Measurements from ENCODE around the gene WNT9B.
"Not testable (repeated sequence)": the region's sequence is repeated elsewhere in the genome, so short reads cannot be mapped to it uniquely, and the experiment has no call there.

WNT9B gene

DNA sequence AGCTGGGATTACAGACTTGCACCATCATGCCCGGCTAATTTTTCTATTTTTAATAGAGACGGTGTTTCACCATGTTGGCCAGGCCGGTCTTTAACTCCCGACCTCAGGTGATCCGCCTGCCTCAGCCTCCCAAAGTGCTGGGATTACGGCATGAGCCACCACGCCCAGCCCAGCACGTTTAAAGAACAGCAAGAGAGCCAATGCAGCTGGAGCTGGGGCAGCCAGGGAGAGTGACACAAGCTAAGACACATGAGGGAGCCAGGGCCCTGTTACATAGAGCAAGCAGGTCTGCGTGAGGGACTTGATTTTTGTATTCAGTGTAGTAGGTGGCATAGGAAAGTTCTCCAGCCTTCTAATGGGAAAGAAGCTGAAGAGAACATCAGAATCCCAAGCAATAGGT lies 49.9 kb downstream of the WNT9B start:
- Histone ChIP-seq H3K27ac (no peak overlapping the region), H3K4me2 (no peak overlapping the region)

GRCh38 chr17:46903762-46904672 lies 52.6 kb downstream of the WNT9B start:
- no peak overlapping the region for H3K4me3 ChIP-seq
- peaks cover 7% of the 10 kb centered on the region for H3K4me1 ChIP-seq
- no peak overlapping the region for H3K27ac ChIP-seq
- no peaks in the 10 kb centered on the region for H3K36me3 ChIP-seq
- H3K27me3 ChIP-seq = no peaks in the 10 kb centered on the region
- no peaks in the 10 kb centered on the region for H4K20me1 ChIP-seq
- peaks cover 1% of the 10 kb centered on the region for H3K9me3 ChIP-seq
- H3K9ac ChIP-seq = no peak overlapping the region
- no peak for TF ChIP-seq Cebpa-rat (IDR thresholded peaks at IDR 0.05)
- H3K4me2 ChIP-seq = no peak overlapping the region

More for the DNA sequence above, 49.9 kb downstream of the WNT9B start:
- H3K4me3 ChIP-seq = no peak overlapping the region
- H3K27me3 ChIP-seq = no peaks in the 10 kb centered on the region
- H4K20me1 ChIP-seq = no peaks in the 10 kb centered on the region
- H3K9ac ChIP-seq = no peak overlapping the region
- H3K4me1 ChIP-seq = peaks cover 7% of the 10 kb centered on the region
- no peak for TF ChIP-seq Cebpa-rat (IDR thresholded peaks at IDR 0.05)
- H3K36me3 ChIP-seq = no peaks in the 10 kb centered on the region
- peaks cover 11% of the 10 kb centered on the region for H3K9me3 ChIP-seq

DNA sequence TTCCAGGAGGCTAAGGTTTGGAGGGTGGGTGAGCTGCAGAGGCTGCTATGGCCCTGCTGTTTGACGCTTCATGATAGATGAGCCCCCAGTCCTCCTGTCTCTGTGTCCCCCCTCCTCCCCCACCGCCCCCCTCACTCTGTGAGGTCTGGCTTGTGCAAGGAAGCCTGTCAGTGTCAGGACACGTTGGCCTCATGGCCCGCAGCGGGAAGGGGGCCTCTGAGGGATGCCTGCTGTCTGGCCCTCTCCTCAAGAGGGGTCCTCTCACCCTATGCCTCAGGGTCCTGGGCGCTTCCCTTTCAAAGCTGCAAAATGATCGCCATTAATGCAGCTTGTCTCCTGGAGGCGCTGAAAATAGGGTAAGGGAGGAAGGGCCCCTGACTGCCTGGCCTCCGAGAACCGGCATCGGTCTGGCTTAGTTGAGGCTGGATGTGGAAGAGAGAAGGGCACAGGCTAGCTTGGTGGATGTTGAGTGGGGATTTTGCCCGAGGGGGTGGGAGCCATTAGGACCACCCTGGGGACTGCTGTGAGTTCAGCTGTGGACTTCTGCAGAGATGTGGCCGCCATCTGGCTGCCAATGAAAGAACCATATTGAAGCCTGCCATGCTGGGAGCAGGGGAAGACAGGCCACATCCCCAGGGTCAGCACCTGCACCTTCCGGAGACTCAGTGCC lies 56.8 kb downstream of the WNT9B start:
- H3K9me3 ChIP-seq = no peaks in the 10 kb centered on the region
- no peak overlapping the region for H3K4me3 ChIP-seq
- H3K36me3 ChIP-seq = no peaks in the 10 kb centered on the region
- H3K27me3 ChIP-seq = no peaks in the 10 kb centered on the region
- H4K20me1 ChIP-seq = no peaks in the 10 kb centered on the region
- peaks cover 7% of the 10 kb centered on the region for H3K4me1 ChIP-seq
- no peak for TF ChIP-seq Cebpa-rat (IDR thresholded peaks at IDR 0.05)
- H3K9ac ChIP-seq = no peak overlapping the region
- H3K4me2 ChIP-seq = no peak overlapping the region
- H3K27ac ChIP-seq = no peak overlapping the region

DNA sequence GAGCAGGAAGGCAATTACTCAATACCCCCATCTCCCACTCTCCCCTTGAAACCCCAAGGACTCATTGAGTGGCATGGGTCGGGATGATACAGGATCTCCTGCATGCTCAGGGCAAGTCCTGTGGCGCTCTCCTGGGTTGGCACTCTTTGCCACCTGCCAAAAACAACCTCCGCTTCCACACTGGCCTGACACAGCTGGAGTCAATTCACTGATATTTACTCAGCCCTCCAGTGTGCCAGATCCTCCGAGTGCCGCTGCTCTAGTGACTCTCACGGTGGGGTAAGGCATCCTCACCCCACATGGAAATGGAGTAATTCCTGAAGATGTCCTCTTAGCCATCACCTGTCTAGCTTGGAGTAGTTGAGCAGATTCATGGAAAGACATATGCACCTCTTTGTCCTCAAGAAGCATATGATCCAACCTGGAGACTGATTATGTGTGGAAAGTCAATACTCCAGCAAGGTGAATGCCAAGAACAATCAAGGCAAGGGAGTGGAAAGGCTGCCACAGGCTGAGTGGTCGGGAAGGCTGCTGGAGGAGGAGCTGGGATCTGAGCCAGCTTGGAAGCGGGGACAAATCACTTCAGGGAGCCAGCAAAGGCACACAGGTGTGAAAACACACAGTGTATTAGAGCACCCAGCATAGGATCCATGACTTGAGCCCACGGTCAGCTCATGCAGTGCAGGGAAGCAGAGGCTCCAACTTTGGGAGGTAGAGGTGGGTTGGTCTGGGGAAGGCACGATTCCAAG lies 59.0 kb downstream of the WNT9B start:
- Histone ChIP-seq H3K4me1 (peaks cover 7% of the 10 kb centered on the region), H3K27me3 (no peaks in the 10 kb centered on the region), H3K4me3 (no peak overlapping the region), H3K4me2 (no peak overlapping the region), H3K36me3 (no peaks in the 10 kb centered on the region), H4K20me1 (no peaks in the 10 kb centered on the region), H3K27ac (no peak overlapping the region), H3K9ac (no peak overlapping the region), H3K9me3 (no peaks in the 10 kb centered on the region)
- no peak for TF ChIP-seq Cebpa-rat (IDR thresholded peaks at IDR 0.05)

GRCh38 chr17:46911311-46911710 lies 59.9 kb downstream of the WNT9B start:
- Histone ChIP-seq H4K20me1 (no peaks in the 10 kb centered on the region), H3K27ac (no peak overlapping the region), H3K4me2 (no peak overlapping the region), H3K27me3 (no peaks in the 10 kb centered on the region), H3K4me3 (no peak overlapping the region), H3K36me3 (no peaks in the 10 kb centered on the region), H3K4me1 (no peaks in the 10 kb centered on the region), H3K9me3 (no peaks in the 10 kb centered on the region), H3K9ac (no peak overlapping the region)
- TF ChIP-seq Cebpa-rat (IDR thresholded peaks at IDR 0.05) = no peak

DNA sequence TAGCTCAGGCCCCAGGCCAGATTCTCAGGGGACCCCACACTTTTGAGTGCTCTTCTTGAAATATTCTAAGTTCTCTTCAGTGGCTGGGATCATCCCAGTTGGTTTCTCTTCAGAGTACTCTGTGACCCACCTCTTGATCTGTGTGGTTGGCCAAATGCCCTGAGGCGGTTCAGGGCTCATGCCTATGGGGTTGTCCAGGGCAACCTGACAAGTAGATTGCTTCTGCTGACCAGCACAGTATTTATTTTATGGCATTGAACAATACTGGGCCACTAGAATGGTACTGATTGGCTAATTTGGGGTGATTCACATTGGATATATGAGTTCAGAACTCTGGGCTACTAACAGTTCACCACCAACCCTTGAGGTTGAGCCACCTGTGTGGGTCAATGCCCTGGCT lies 64.2 kb downstream of the WNT9B start:
- H3K4me2 ChIP-seq = no peak overlapping the region
- H3K9me3 ChIP-seq = no peaks in the 10 kb centered on the region
- no peaks in the 10 kb centered on the region for H3K27me3 ChIP-seq
- TF ChIP-seq Cebpa-rat (IDR thresholded peaks at IDR 0.05) = no peak
- no peak overlapping the region for H3K4me3 ChIP-seq
- H4K20me1 ChIP-seq = no peaks in the 10 kb centered on the region
- H3K27ac ChIP-seq = no peak overlapping the region
- H3K36me3 ChIP-seq = no peaks in the 10 kb centered on the region
- no peak overlapping the region for H3K9ac ChIP-seq
- H3K4me1 ChIP-seq = no peaks in the 10 kb centered on the region

DNA sequence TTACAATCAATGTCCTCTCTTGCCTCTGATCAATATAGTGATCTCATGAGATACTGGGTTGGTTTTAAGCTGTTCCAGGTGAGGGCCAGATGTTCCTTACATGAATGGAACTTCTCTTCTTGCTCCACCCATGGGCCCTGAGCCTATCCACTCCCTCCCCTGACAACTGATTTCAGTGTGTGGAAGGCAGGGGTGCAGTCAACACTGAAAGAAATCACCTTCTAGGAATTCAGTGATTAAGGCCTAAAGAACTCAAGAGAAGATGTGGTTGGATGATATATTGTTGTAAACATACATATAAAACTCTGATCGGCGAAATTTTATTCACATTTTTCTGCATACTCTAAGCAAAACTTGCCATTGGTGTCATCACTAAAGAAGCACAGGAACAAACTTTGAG lies 64.8 kb downstream of the WNT9B start:
- no peak overlapping the region for H3K4me2 ChIP-seq
- no peaks in the 10 kb centered on the region for H3K27me3 ChIP-seq
- TF ChIP-seq Cebpa-rat (IDR thresholded peaks at IDR 0.05) = no peak
- H3K27ac ChIP-seq = no peak overlapping the region
- H3K4me3 ChIP-seq = no peak overlapping the region
- H3K9ac ChIP-seq = no peak overlapping the region
- no peaks in the 10 kb centered on the region for H3K36me3 ChIP-seq
- no peaks in the 10 kb centered on the region for H4K20me1 ChIP-seq
- no peaks in the 10 kb centered on the region for H3K9me3 ChIP-seq
- H3K4me1 ChIP-seq = no peaks in the 10 kb centered on the region

GRCh38 chr17:46916623-46917022 lies 65.2 kb downstream of the WNT9B start:
- H4K20me1 ChIP-seq = no peaks in the 10 kb centered on the region
- no peaks in the 10 kb centered on the region for H3K4me1 ChIP-seq
- TF ChIP-seq Cebpa-rat (IDR thresholded peaks at IDR 0.05) = no peak
- H3K9ac ChIP-seq = no peak overlapping the region
- H3K36me3 ChIP-seq = no peaks in the 10 kb centered on the region
- H3K4me3 ChIP-seq = no peak overlapping the region
- H3K9me3 ChIP-seq = no peaks in the 10 kb centered on the region
- H3K27me3 ChIP-seq = no peaks in the 10 kb centered on the region
- no peak overlapping the region for H3K27ac ChIP-seq
- H3K4me2 ChIP-seq = no peak overlapping the region

GRCh38 chr17:46917041-46917440 lies 65.7 kb downstream of the WNT9B start:
- Histone ChIP-seq H3K4me2 (no peak overlapping the region), H3K4me1 (no peaks in the 10 kb centered on the region), H3K27ac (no peak overlapping the region), H3K9ac (no peak overlapping the region), H3K27me3 (no peaks in the 10 kb centered on the region), H3K9me3 (no peaks in the 10 kb centered on the region), H3K36me3 (no peaks in the 10 kb centered on the region), H4K20me1 (no peaks in the 10 kb centered on the region), H3K4me3 (no peak overlapping the region)
- no peak for TF ChIP-seq Cebpa-rat (IDR thresholded peaks at IDR 0.05)

DNA sequence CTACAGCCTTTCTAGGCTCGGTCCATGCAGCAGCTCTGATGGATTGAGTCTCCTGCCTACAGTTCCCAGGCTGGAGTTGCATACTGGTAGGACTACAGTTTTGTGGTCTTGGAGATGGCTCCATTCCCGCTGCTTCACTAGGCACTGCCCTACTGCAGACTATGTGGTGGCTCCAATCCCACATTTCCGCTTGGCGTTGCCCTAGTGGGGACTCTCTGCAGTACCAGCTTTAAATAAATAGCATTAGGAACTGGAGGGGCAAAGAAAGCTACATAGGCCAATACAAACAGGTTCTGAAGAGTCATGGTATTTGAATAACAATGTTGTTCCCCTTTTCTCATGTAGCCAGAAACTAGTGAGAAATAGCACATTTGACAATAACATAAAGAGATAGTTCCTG lies 66.1 kb downstream of the WNT9B start:
- H3K4me1 ChIP-seq = no peaks in the 10 kb centered on the region
- H3K9ac ChIP-seq = no peak overlapping the region
- H3K4me3 ChIP-seq = no peak overlapping the region
- no peak for TF ChIP-seq Cebpa-rat (IDR thresholded peaks at IDR 0.05)
- H3K27me3 ChIP-seq = no peaks in the 10 kb centered on the region
- H3K4me2 ChIP-seq = no peak overlapping the region
- no peaks in the 10 kb centered on the region for H4K20me1 ChIP-seq
- no peak overlapping the region for H3K27ac ChIP-seq
- H3K9me3 ChIP-seq = no peaks in the 10 kb centered on the region
- no peaks in the 10 kb centered on the region for H3K36me3 ChIP-seq

GRCh38 chr17:46921962-46922361 lies 70.6 kb downstream of the WNT9B start:
- H3K4me2 ChIP-seq, H3K36me3 ChIP-seq, H3K27ac ChIP-seq, H3K4me3 ChIP-seq, H3K9ac ChIP-seq, H3K9me3 ChIP-seq, H3K27me3 ChIP-seq: not testable (repeated sequence)
- Histone ChIP-seq H4K20me1 (peaks cover 39% of the 10 kb centered on the region), H3K4me1 (peaks cover 26% of the 10 kb centered on the region)
